DOHH2 (cell line): Measurements from ENCODE around the gene TBC1D25.

Source experiments
- H3F3A ChIP-seq: fragments of 200-600 bp; sonication (generic), shearing (Covaris generic); 2 replicates; pipeline ENCODE4 v1.6.0; 2016; ENCODE audit warnings: antibody characterized with exemption, mild to moderate bottlenecking; ENCODE audit not compliant: control insufficient read depth, insufficient read depth
- H3K27ac ChIP-seq: fragments of 200-600 bp; sonication (generic); 2 replicates; pipeline ENCODE4 v1.5.1; 2014; ENCODE audit warnings: low read depth, mild to moderate bottlenecking, low read length, moderate library complexity
- H3K27me3 ChIP-seq: fragments of 200-600 bp; sonication (generic); 2 replicates; pipeline ENCODE4 v1.6.1; 2014; ENCODE audit warnings: mild to moderate bottlenecking, low read length, mixed read lengths; ENCODE audit not compliant: control insufficient read depth
- H3K36me3 ChIP-seq: fragments of 200-600 bp; sonication (generic); 2 replicates; pipeline ENCODE4 v1.6.1; 2014; ENCODE audit warnings: mild to moderate bottlenecking, low read length, moderate library complexity, mixed read lengths; ENCODE audit not compliant: control insufficient read depth
- H3K4me1 ChIP-seq: fragments of 200-600 bp; sonication (generic); 2 replicates; pipeline ENCODE4 v1.6.1; 2014; ENCODE audit warnings: mild to moderate bottlenecking, low read length, mixed read lengths; ENCODE audit not compliant: control insufficient read depth
- H3K4me2 ChIP-seq: fragments of 200-600 bp; sonication (generic); 2 replicates; pipeline ENCODE4 v1.6.0; 2014; ENCODE audit warnings: mild to moderate bottlenecking, low read length, moderate library complexity
- H3K4me3 ChIP-seq: fragments of 200-600 bp; sonication (generic); 2 replicates; pipeline ENCODE4 v1.5.1; 2014; ENCODE audit warnings: mild to moderate bottlenecking, low read length, mixed read lengths
- H3K79me2 ChIP-seq: fragments of 200-600 bp; sonication (generic); 2 replicates; pipeline ENCODE4 v1.6.1; 2014; ENCODE audit warnings: mild to moderate bottlenecking, low read length, mixed read lengths; ENCODE audit not compliant: control insufficient read depth
- H3K9me2 ChIP-seq: fragments of 200-600 bp; sonication (generic); replicated peaks from 2 replicates; pipeline ENCODE4 v1.6.1; 2014; ENCODE audit warnings: mild to moderate bottlenecking, low read length, mixed read lengths; ENCODE audit not compliant: control insufficient read depth
- H3K9me3 ChIP-seq: fragments of 200-600 bp; sonication (generic); 2 replicates; pipeline ENCODE4 v1.6.1; 2014; ENCODE audit warnings: antibody characterized with exemption, low read length, mixed read lengths; ENCODE audit not compliant: control insufficient read depth, insufficient read depth
- H4K20me1 ChIP-seq: fragments of 200-600 bp; sonication (generic); 2 replicates; pipeline ENCODE4 v1.6.0; 2014; ENCODE audit warnings: low read depth, mild to moderate bottlenecking, antibody characterized with exemption, low read length, moderate library complexity; ENCODE audit not compliant: control insufficient read depth, insufficient read depth
- CTCF ChIP-seq: fragments of 200-600 bp; sonication (generic); IDR thresholded peaks from one replicate; pipeline ENCODE4 v1.5.1; 2014; ENCODE audit warnings: antibody characterized with exemption, mild to moderate bottlenecking, low read depth, low read length; ENCODE audit not compliant: poor library complexity, severe bottlenecking
- EZH2phosphoT487 ChIP-seq: fragments of 200-600 bp; sonication (generic); IDR thresholded peaks from 2 replicates; pipeline ENCODE4 v1.6.1; 2017; ENCODE audit warnings: borderline replicate concordance, mild to moderate bottlenecking, antibody characterized with exemption, low read length, moderate library complexity, mixed read lengths

The TBC1D25 gene

GRCh38 chrX:48604701-48605100 lies 65.2 kb downstream of the TBC1D25 start:
- Histone ChIP-seq H3K9me2 (no peaks in the 10 kb centered on the region), H3K27ac (no peak overlapping the region), H4K20me1 (no peaks in the 10 kb centered on the region), H3K9me3 (no peaks in the 10 kb centered on the region), H3K79me2 (no peaks in the 10 kb centered on the region), H3K27me3 (no peaks in the 10 kb centered on the region), H3F3A (no peaks in the 10 kb centered on the region), H3K4me2 (no peak overlapping the region), H3K4me1 (no peaks in the 10 kb centered on the region), H3K4me3 (no peak overlapping the region), H3K36me3 (no peaks in the 10 kb centered on the region; the same call in 1 of the 2 replicates)
- TF ChIP-seq EZH2phosphoT487 (no peak), CTCF (no peak)

GRCh38 chrX:48606091-48606490 lies 66.6 kb downstream of the TBC1D25 start:
- H3K4me1 ChIP-seq = no peaks in the 10 kb centered on the region
- no peaks in the 10 kb centered on the region for H3F3A ChIP-seq
- TF ChIP-seq CTCF (peak; percentile 34), EZH2phosphoT487 (no peak)
- no peaks in the 10 kb centered on the region for H3K9me3 ChIP-seq
- no peaks in the 10 kb centered on the region for H3K36me3 ChIP-seq
- H4K20me1 ChIP-seq = no peaks in the 10 kb centered on the region
- no peaks in the 10 kb centered on the region for H3K27me3 ChIP-seq
- no peak overlapping the region for H3K27ac ChIP-seq
- no peaks in the 10 kb centered on the region for H3K79me2 ChIP-seq
- no peak overlapping the region for H3K4me3 ChIP-seq
- H3K4me2 ChIP-seq = no peak overlapping the region
- H3K9me2 ChIP-seq = no peaks in the 10 kb centered on the region

GRCh38 chrX:48611703-48612102 lies 72.2 kb downstream of the TBC1D25 start:
- TF ChIP-seq EZH2phosphoT487 (no peak), CTCF (no peak)
- H3K79me2 ChIP-seq = no peaks in the 10 kb centered on the region

More at GRCh38 chrX:48611703-48612102, 72.2 kb downstream of the TBC1D25 start:
- H3K4me3 ChIP-seq = no peak overlapping the region
- H3F3A ChIP-seq = no peaks in the 10 kb centered on the region
- no peak overlapping the region for H3K27ac ChIP-seq
- H3K9me2 ChIP-seq = no peaks in the 10 kb centered on the region
- no peaks in the 10 kb centered on the region for H4K20me1 ChIP-seq
- no peaks in the 10 kb centered on the region for H3K36me3 ChIP-seq
- no peaks in the 10 kb centered on the region for H3K4me1 ChIP-seq
- H3K4me2 ChIP-seq = no peak overlapping the region
- no peaks in the 10 kb centered on the region for H3K27me3 ChIP-seq
- H3K9me3 ChIP-seq = no peaks in the 10 kb centered on the region
